Subcutaneous adipose tissue (tissue), 4 donors: ENCODE measurements around the gene LRMDA. TPM values are rescaled to one million over a fixed set of nuclear protein-coding genes. Genes with fewer than 3 reads are reported as not detected.

Experiments
- CTCF ChIP-seq: fragments of 450-650 bp; IDR thresholded peaks from one replicate; pipeline ENCODE4 v1.5.1; 2016; ENCODE audit warnings: low read depth, mild to moderate bottlenecking, control low read depth, antibody characterized with exemption, moderate library complexity
- total RNA-seq, 4 donors: library from RNA; depleted of rRNA; stranded (reverse); fragments of >200 nt; gene quantifications; one replicate each; pipeline ENCODE4 v1.1.0, GENCODE V29; 2016

The LRMDA gene
- total RNA-seq, 4 donors from 2014 or later, result 17.4 to 92.1 (median 22.8) TPM

DNA sequence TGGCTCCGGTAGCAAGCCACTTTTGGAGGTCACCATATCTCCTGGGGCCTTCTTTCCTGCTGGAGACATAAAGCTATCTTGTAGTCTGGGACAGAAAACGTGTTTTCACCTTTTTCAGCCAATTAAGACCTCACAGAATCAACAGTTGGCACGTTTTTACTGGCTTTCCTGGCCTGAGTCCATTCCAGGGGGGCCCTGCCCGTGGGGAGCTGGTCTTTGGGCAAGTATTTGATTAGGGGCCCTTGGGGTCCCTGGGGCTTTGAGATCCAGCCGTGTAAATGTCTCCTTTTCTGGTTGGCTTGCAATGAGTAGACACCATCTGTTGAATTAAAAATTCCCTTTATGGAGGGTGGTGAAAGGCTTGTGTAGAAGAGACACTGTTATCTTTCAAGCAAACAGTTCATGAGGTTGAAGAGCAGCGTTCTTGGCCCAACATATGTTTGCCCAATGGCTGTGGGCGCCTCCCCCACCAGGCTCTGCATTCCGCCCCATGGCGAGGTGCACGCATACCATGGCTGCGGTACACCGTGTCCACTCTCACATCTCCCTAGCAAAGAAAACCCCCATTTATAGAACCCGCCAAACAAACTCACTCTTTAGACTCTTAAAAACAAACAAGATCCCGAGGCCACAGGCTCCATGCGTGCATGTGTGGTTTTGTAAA lies 593.2 kb downstream of the LRMDA start:
- no peak for TF ChIP-seq CTCF

DNA sequence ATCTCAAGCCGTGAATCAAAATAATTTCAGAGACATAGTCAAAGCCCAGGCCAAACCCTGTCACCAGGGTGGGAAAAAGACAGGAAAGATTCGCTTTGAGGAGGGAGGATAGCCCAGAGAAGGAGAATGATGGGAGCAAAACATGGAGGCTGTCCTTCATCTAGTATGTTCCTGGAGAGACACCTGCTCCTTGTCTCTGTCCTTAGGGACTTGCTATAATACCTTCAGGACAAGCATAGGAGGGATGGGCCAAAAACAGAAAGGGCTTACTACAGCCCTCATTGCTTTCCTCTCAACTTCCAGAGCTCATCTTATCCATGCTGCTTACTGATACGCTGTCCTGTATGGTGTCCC lies 593.7 kb downstream of the LRMDA start:
- TF ChIP-seq CTCF, result no peak

- no peak for TF ChIP-seq CTCF
These were observed 594.9 kb downstream of the LRMDA start for GRCh38 chr10:76026176-76026771.

- TF ChIP-seq CTCF, result no peak
These were observed 595.5 kb downstream of the LRMDA start for GRCh38 chr10:76026905-76027304.

DNA sequence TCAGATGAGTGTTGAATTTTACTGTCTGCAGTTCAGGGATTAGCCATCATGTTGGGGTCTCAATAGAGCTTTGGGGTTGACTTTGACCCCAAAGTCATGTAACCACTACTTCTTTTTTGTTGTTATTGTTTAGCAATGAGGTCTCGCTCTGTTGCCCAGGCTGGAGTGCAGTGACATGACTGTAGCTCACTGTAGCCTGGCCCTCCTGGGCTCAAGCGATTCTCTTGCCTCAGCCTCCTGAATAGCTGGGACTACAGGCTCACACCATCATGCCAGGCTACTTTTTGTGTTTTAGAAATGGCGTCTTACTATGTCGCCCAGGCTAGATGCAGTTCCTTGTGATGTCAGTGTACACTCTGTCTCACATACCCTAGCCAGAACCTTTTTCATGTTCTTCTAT lies 598.4 kb downstream of the LRMDA start:
- no peak for TF ChIP-seq CTCF

DNA sequence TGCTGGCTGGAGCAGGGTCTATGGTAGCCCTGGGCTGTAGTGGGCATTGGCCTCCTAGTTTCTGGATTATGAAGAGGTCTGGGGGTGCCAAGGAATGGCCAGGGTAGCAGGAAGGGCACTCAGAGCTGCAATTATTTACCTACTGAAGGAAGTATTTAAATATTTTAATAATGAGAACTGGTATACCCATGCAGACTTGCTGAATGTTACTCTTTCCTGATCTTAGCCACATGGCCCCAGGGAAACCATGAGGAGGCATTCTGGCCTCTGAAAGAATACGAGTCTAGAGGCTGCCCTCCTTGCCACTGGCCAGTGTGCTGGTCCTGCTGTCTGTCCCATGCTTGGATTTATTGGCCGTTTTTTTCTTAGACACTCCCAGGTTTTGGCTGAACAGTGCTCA lies 599.7 kb downstream of the LRMDA start:
- no peak for TF ChIP-seq CTCF

DNA sequence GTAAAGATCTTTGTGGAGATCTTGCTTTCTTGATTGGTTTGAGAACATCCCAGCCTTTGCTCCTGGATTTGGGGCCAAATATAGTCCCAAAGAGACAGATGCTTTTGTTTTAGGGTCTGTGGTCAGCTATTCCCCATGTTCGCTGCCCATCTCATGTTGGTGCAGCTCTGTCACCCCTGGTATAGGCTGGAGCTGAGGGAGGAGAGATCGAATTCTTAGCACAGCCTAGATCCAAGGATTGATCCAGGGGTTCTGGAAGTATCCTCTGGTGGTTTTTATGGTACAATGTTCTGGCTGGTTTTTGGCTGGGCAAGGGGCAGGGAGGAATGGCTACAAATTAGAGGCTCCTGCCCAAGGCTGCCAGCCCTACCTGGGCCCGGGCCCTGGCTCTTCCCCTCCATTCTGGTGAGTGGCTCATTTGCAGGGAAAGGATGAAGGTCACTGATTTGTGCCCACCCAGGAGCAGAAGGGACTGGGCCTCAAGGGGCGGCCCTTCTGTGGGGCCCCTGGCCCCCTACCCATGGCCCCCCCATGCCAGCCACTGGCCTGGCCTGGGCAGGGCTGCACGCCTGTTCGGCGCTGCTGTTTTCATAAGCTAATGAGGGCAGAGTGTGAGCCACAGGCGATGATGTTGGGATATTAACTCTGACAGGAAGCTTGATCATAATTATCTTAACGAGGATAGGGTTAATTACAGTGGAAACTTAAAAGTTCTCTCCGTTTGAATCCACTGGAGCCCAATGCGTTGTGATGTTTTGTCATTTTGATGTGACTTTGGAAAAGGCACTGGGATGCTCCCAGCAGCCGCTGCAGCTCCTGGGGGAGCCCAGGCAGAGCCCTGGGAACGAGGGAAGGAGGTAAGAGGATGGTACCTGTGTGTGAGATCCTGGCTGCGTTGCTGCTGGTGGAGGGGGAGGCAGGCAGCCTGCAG lies 600.6 kb downstream of the LRMDA start:
- TF ChIP-seq CTCF, result no peak
